Measurements from ENCODE around the gene XPNPEP1. TPM values are rescaled to one million over a fixed set of nuclear protein-coding genes. Genes with fewer than 3 reads are reported as not detected.

XPNPEP1 gene
- total RNA-seq, 3 donors from 2014 or later (not counting 1 experiment from before 2014, with no cell fraction given) = 102 to 118 (median 106) TPM

DNA sequence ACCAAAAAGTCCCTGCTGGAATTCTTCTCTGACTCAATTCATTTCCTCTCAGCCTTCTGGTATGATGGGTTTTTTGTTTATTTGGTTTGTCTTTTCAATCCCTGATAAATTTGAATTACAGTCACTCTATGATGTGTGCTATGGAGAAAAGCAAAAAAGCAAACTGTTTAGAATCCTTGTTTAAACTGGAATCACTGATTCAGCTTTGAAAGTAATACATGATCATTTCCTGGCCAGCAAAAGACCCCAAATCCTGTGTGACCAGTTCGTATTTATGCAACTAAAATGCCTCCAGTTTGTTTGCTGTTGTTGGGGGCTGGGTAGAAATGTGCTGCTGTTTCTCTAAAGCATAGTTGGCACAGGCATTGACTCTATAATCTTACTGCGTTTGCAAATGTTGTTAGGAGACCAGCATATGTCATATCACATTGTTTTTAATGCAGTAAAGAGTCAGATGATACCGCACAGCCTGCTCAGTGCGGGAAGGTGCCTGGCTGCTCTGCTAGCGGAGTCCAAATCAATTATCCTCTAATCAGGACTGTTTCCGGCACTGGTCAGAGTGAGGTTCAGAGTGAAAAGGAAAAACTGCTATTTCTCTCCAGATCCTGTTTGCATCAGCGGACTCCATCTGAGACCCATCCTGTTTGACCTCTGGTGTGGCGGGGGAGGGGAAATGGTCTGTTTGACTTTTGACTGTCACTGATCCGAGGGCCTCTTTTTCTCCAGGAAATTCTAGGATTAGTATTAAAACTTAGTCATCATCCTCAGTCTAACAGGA, 43.8 kb upstream of the XPNPEP1 start:
- ATAC-seq (no peak), DNase-seq (no peak)
- TF ChIP-seq, protein P1, sequence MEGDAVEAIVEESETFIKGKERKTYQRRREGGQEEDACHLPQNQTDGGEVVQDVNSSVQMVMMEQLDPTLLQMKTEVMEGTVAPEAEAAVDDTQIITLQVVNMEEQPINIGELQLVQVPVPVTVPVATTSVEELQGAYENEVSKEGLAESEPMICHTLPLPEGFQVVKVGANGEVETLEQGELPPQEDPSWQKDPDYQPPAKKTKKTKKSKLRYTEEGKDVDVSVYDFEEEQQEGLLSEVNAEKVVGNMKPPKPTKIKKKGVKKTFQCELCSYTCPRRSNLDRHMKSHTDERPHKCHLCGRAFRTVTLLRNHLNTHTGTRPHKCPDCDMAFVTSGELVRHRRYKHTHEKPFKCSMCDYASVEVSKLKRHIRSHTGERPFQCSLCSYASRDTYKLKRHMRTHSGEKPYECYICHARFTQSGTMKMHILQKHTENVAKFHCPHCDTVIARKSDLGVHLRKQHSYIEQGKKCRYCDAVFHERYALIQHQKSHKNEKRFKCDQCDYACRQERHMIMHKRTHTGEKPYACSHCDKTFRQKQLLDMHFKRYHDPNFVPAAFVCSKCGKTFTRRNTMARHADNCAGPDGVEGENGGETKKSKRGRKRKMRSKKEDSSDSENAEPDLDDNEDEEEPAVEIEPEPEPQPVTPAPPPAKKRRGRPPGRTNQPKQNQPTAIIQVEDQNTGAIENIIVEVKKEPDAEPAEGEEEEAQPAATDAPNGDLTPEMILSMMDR (IDR thresholded peaks at IDR 0.05) = no peak
- H3K36me3 ChIP-seq (ENCODE audit: control insufficient read depth, insufficient read depth, low read length) = no peaks in the 10 kb centered on the region
- no peaks in the 10 kb centered on the region for H3K4me1 ChIP-seq (ENCODE audit: control insufficient read depth, insufficient read depth, low read length)
- no peak overlapping the region for H3K27ac Mint-ChIP-seq
- no peak overlapping the region for H3K27ac ChIP-seq (ENCODE audit: low read length)
- H3K36me3 Mint-ChIP-seq = no peaks in the 10 kb centered on the region
- no peak overlapping the region for H3K4me3 ChIP-seq (ENCODE audit: low read length)
- H3K27me3 ChIP-seq (ENCODE audit: control insufficient read depth, insufficient read depth, low read length) = no peaks in the 10 kb centered on the region
- no peaks in the 10 kb centered on the region for H3K9me3 Mint-ChIP-seq
- WGBS (ENCODE audit: insufficient coverage) = 94% methylated on average over 9 of the region's 9 CpGs
- no peak overlapping the region for H3K4me3 Mint-ChIP-seq
- intact Hi-C loops (cut with micrococcal nuclease) = no loop called here
- no peaks in the 10 kb centered on the region for H3K4me1 Mint-ChIP-seq
- no peaks in the 10 kb centered on the region for H3K9me3 ChIP-seq (ENCODE audit: control insufficient read depth, insufficient read depth, low read length)
- peaks cover 0 to 6% of the 10 kb centered on the region in 2 donors for H3K27me3 Mint-ChIP-seq (ENCODE audit: low read depth in 2 of 2)

DNA sequence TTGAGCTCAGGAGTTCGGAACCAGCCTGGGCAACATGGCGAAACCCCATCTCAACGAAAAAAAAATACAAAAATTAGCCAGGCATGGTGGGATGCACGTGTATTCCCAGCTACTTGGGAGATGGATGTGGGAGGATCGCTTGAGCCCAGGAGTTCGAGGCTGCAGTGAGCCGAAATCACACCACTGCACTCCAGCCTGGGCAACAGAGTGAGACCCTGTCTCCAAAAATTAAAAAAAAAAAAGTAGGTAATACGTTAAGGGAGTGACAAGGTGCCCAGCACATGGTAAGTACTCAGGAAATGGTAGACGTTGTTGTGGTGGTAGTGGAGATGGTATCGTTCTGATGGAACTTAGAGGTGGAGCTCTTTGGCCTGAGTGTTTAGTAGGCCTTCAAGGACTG, 41.0 kb upstream of the XPNPEP1 start:
- no peak overlapping the region for H3K27ac Mint-ChIP-seq
- Histone ChIP-seq H3K9me3 (ENCODE audit: control insufficient read depth, insufficient read depth, low read length) (no peaks in the 10 kb centered on the region), H3K27ac (ENCODE audit: low read length) (no peak overlapping the region), H3K4me3 (ENCODE audit: low read length) (no peak overlapping the region), H3K27me3 (ENCODE audit: control insufficient read depth, insufficient read depth, low read length) (no peaks in the 10 kb centered on the region), H3K36me3 (ENCODE audit: control insufficient read depth, insufficient read depth, low read length) (no peaks in the 10 kb centered on the region), H3K4me1 (ENCODE audit: control insufficient read depth, insufficient read depth, low read length) (no peaks in the 10 kb centered on the region)
- H3K27me3 Mint-ChIP-seq (ENCODE audit: low read depth in 2 of 2) = peaks cover 0 to 6% of the 10 kb centered on the region in 2 donors
- no peaks in the 10 kb centered on the region for H3K9me3 Mint-ChIP-seq
- TF ChIP-seq, protein P1 (IDR thresholded peaks at IDR 0.05) = no peak
- ATAC-seq (no peak), DNase-seq (no peak)
- intact Hi-C loops (cut with micrococcal nuclease) = no loop called here
- H3K36me3 Mint-ChIP-seq = no peaks in the 10 kb centered on the region
- WGBS (ENCODE audit: insufficient coverage) = 80% methylated on average over 10 of the region's 10 CpGs
- H3K4me3 Mint-ChIP-seq = no peak overlapping the region
- no peaks in the 10 kb centered on the region for H3K4me1 Mint-ChIP-seq

DNA sequence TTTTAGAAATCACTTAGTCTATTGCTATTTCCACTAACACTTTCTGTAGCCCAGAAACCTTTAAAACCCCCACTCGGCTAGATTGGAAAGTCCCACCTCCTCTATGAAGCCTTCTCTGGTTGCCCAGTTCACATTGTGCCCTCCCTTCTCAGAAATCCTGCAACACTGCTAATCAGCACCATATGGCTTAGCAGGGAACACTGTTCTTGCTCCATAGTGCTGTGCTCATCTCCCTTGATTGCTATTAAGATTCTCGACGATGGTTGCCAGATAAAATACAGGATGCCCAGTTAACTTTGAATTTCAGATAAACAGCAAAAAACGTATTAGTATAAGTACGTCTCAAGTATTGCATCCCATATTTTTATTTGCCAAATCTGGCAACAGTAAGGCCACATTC, 40.1 kb upstream of the XPNPEP1 start:
- H3K9me3 ChIP-seq (ENCODE audit: control insufficient read depth, insufficient read depth, low read length) = no peaks in the 10 kb centered on the region
- intact Hi-C loops (cut with micrococcal nuclease) = no loop called here
- 86% methylated on average over 5 of the region's 5 CpGs for WGBS (ENCODE audit: insufficient coverage)
- no peaks in the 10 kb centered on the region for H3K4me1 ChIP-seq (ENCODE audit: control insufficient read depth, insufficient read depth, low read length)
- H3K27me3 ChIP-seq (ENCODE audit: control insufficient read depth, insufficient read depth, low read length) = no peaks in the 10 kb centered on the region
- no peaks in the 10 kb centered on the region for H3K9me3 Mint-ChIP-seq
- no peaks in the 10 kb centered on the region for H3K36me3 Mint-ChIP-seq
- TF ChIP-seq, protein P1 (IDR thresholded peaks at IDR 0.05) = no peak
- peaks cover 0 to 3% of the 10 kb centered on the region in 2 donors for H3K27me3 Mint-ChIP-seq (ENCODE audit: low read depth in 2 of 2)
- H3K4me3 Mint-ChIP-seq = no peak overlapping the region
- H3K27ac Mint-ChIP-seq = no peak overlapping the region
- no peaks in the 10 kb centered on the region for H3K36me3 ChIP-seq (ENCODE audit: control insufficient read depth, insufficient read depth, low read length)
- H3K4me3 ChIP-seq (ENCODE audit: low read length) = no peak overlapping the region
- ATAC-seq = no peak
- no peak overlapping the region for H3K27ac ChIP-seq (ENCODE audit: low read length)
- no peak for DNase-seq
- H3K4me1 Mint-ChIP-seq = no peaks in the 10 kb centered on the region

DNA sequence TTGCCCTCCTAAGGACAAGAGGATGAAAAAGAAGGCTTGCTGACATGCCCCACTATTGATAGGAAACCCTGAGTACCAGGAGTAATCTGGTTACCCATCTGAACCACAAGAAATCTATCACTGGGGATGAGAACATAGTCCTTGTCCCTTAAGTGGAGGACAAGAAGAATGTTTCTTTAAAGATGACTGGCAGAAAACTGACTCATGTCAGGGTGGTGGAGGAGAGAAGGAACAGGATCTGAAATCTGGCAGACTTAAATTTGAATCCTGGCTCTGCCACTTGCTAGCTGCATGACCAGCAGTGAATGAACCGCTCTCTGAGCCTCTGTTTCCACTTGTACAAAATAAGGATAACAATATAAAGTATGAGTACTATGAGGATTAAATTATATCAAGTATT, 38.9 kb upstream of the XPNPEP1 start:
- intact Hi-C loops (cut with micrococcal nuclease) = no loop called here
- Histone ChIP-seq H3K36me3 (ENCODE audit: control insufficient read depth, insufficient read depth, low read length) (no peaks in the 10 kb centered on the region), H3K27ac (ENCODE audit: low read length) (no peak overlapping the region), H3K4me3 (ENCODE audit: low read length) (no peak overlapping the region), H3K9me3 (ENCODE audit: control insufficient read depth, insufficient read depth, low read length) (no peaks in the 10 kb centered on the region), H3K4me1 (ENCODE audit: control insufficient read depth, insufficient read depth, low read length) (no peaks in the 10 kb centered on the region), H3K27me3 (ENCODE audit: control insufficient read depth, insufficient read depth, low read length) (no peaks in the 10 kb centered on the region)
- Mint-ChIP-seq H3K9me3 (no peaks in the 10 kb centered on the region), H3K36me3 (no peaks in the 10 kb centered on the region), H3K27me3 (ENCODE audit: low read depth in 2 of 2) (peaks cover 0 to 3% of the 10 kb centered on the region in 2 donors), H3K27ac (no peak overlapping the region), H3K4me3 (no peak overlapping the region), H3K4me1 (no peaks in the 10 kb centered on the region)
- no CpG with 5 or more reads among the region's 1 CpG for WGBS (ENCODE audit: insufficient coverage)
- DNase-seq (no peak), ATAC-seq (no peak)
- TF ChIP-seq, protein P1 (IDR thresholded peaks at IDR 0.05) = no peak

Data from natural killer cell (primary cell).